Body of pancreas (tissue), 4 donors: ENCODE measurements around the gene RAB11A.

Source experiments
- POLR2A ChIP-seq, 3 donors: fragments of 450-650 bp; IDR thresholded peaks; one replicate each; pipeline ENCODE4 v1.6.1; 2016; ENCODE audit warnings: antibody characterized with exemption in 3 of 3, mild to moderate bottlenecking in 2 of 3
- TF ChIP-seq, protein P1 (sequence below), 7 experiments: fragments of 450-650 bp in 4 of 7; fragments of 200-600 bp in 3 of 7; sonication (generic) in 3 of 7; IDR thresholded peaks; one replicate each; pipeline ENCODE4 v1.5.1; 2016 to 2019; ENCODE audit warnings: antibody characterized with exemption in 7 of 7

DNA sequence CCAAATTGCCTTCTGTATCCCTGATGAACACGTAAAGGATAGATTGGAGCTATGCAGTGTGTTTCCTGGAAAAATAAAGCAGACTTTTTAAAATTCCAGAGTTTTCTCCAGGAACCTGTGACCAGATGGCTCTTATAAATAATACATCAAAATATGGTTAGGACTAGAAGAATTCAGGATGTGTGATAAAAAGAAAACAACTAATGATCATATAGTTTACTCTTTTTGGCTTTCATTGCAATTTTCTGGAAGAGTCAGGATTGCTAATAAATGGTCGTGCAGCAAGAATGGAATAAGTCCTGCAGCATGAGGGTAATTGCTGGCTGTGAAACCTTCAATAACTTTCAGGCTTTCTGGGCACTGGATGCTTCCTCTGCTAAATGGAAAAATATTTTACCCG is 47.0 kb upstream of the RAB11A start:
- TF ChIP-seq, protein P1, sequence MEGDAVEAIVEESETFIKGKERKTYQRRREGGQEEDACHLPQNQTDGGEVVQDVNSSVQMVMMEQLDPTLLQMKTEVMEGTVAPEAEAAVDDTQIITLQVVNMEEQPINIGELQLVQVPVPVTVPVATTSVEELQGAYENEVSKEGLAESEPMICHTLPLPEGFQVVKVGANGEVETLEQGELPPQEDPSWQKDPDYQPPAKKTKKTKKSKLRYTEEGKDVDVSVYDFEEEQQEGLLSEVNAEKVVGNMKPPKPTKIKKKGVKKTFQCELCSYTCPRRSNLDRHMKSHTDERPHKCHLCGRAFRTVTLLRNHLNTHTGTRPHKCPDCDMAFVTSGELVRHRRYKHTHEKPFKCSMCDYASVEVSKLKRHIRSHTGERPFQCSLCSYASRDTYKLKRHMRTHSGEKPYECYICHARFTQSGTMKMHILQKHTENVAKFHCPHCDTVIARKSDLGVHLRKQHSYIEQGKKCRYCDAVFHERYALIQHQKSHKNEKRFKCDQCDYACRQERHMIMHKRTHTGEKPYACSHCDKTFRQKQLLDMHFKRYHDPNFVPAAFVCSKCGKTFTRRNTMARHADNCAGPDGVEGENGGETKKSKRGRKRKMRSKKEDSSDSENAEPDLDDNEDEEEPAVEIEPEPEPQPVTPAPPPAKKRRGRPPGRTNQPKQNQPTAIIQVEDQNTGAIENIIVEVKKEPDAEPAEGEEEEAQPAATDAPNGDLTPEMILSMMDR (IDR thresholded peaks at IDR 0.05) = no peak
- no peak for TF ChIP-seq POLR2A (IDR thresholded peaks at IDR 0.05)
